ENCODE measurements around the gene SLC2A13.
"Not testable (repeated sequence)": the region's sequence is repeated elsewhere in the genome, so short reads cannot be mapped to it uniquely, and the experiment has no call there.

The SLC2A13 gene

GRCh38 chr12:39764944-39765560, 340.8 kb downstream of the SLC2A13 start:
- peak; percentile 55 for DNase-seq (ENCODE audit: low read depth)
- TF ChIP-seq MYC (IDR thresholded peaks at IDR 0.05; ENCODE audit: low read depth, low read length) = no peak
- TF ChIP-seq CTCF (IDR thresholded peaks at IDR 0.05; ENCODE audit: low read depth, low read length) = peak; percentile 80

GRCh38 chr12:39763890-39764169, 342.1 kb downstream of the SLC2A13 start:
- H3K4me3 ChIP-seq (ENCODE audit: low read depth, low read length) = no peak overlapping the region
- no peak for TF ChIP-seq CTCF (IDR thresholded peaks at IDR 0.05; ENCODE audit: low read depth, low read length)
- no peak for TF ChIP-seq MYC (IDR thresholded peaks at IDR 0.05; ENCODE audit: low read depth, low read length)
- TF ChIP-seq MAX (IDR thresholded peaks at IDR 0.05; ENCODE audit: low read depth, low read length) = no peak
- no peak for TF ChIP-seq POLR2A (IDR thresholded peaks at IDR 0.05; ENCODE audit: extremely low read depth, insufficient read length)
- DNase-seq (ENCODE audit: low read depth) = no peak

More at GRCh38 chr12:39764944-39765560, 340.8 kb downstream of the SLC2A13 start:
- H3K4me3 ChIP-seq (ENCODE audit: low read depth, low read length) = no peak overlapping the region

- no peak for DNase-seq (ENCODE audit: low read depth)
- H3K4me3 ChIP-seq (ENCODE audit: low read depth, low read length) = no peak overlapping the region
- TF ChIP-seq POLR2A (IDR thresholded peaks at IDR 0.05; ENCODE audit: extremely low read depth, insufficient read length) (no peak), MAX (IDR thresholded peaks at IDR 0.05; ENCODE audit: low read depth, low read length) (no peak), CTCF (IDR thresholded peaks at IDR 0.05; ENCODE audit: low read depth, low read length) (no peak), MYC (IDR thresholded peaks at IDR 0.05; ENCODE audit: low read depth, low read length) (no peak)
These were observed 342.6 kb downstream of the SLC2A13 start for GRCh38 chr12:39763071-39763889.

- no peak for DNase-seq (ENCODE audit: low read depth)
- H3K4me3 ChIP-seq (ENCODE audit: low read depth, low read length) = no peak overlapping the region
- TF ChIP-seq CTCF (IDR thresholded peaks at IDR 0.05; ENCODE audit: low read depth, low read length) (no peak), MYC (IDR thresholded peaks at IDR 0.05; ENCODE audit: low read depth, low read length) (no peak), POLR2A (IDR thresholded peaks at IDR 0.05; ENCODE audit: extremely low read depth, insufficient read length) (no peak), MAX (IDR thresholded peaks at IDR 0.05; ENCODE audit: low read depth, low read length) (no peak)
These were observed 350.4 kb downstream of the SLC2A13 start for GRCh38 chr12:39755478-39755877.

- no peak overlapping the region for H3K4me3 ChIP-seq (ENCODE audit: low read depth, low read length)
- TF ChIP-seq POLR2A (IDR thresholded peaks at IDR 0.05; ENCODE audit: extremely low read depth, insufficient read length) (no peak), MAX (IDR thresholded peaks at IDR 0.05; ENCODE audit: low read depth, low read length) (no peak), MYC (IDR thresholded peaks at IDR 0.05; ENCODE audit: low read depth, low read length) (no peak), CTCF (IDR thresholded peaks at IDR 0.05; ENCODE audit: low read depth, low read length) (no peak)
- no peak for DNase-seq (ENCODE audit: low read depth)
These were observed 353.3 kb downstream of the SLC2A13 start for GRCh38 chr12:39752482-39753137.

- not testable (repeated sequence) for H3K4me3 ChIP-seq (ENCODE audit: low read depth, low read length); DNase-seq (ENCODE audit: low read depth)
These were observed 359.7 kb downstream of the SLC2A13 start for GRCh38 chr12:39746151-39746550.

Measured in NB4 (cell line).